CD4-positive, alpha-beta T cell treated with Interleukin-15 for 1 hour (primary cell): ENCODE measurements around the gene RIPOR3.
"Not testable (repeated sequence)": the region's sequence is repeated elsewhere in the genome, so short reads cannot be mapped to it uniquely, and the experiment has no call there.

Experiments used
- DNase-seq: peaks from one replicate; pipeline ENCODE4 v3.0.0-alpha.2; 2020

The RIPOR3 gene

GRCh38 chr20:50679753-50680104 lies 11.6 kb downstream of the RIPOR3 start:
- DNase-seq = no peak

- DNase-seq = no peak
Observed at GRCh38 chr20:50678169-50678898, 13.0 kb downstream of the RIPOR3 start.

GRCh38 chr20:50676858-50677257 lies 14.5 kb downstream of the RIPOR3 start:
- DNase-seq = no peak

- DNase-seq = not testable (repeated sequence)
Observed at GRCh38 chr20:50676377-50676731, 15.0 kb downstream of the RIPOR3 start.

GRCh38 chr20:50675671-50676376 lies 15.5 kb downstream of the RIPOR3 start:
- DNase-seq = no peak

- no peak for DNase-seq
Observed at GRCh38 chr20:50674138-50674825, 17.1 kb downstream of the RIPOR3 start.

GRCh38 chr20:50673466-50674137 lies 17.7 kb downstream of the RIPOR3 start:
- DNase-seq = no peak

- DNase-seq = no peak
Observed at GRCh38 chr20:50673146-50673465, 18.2 kb downstream of the RIPOR3 start.

DNA sequence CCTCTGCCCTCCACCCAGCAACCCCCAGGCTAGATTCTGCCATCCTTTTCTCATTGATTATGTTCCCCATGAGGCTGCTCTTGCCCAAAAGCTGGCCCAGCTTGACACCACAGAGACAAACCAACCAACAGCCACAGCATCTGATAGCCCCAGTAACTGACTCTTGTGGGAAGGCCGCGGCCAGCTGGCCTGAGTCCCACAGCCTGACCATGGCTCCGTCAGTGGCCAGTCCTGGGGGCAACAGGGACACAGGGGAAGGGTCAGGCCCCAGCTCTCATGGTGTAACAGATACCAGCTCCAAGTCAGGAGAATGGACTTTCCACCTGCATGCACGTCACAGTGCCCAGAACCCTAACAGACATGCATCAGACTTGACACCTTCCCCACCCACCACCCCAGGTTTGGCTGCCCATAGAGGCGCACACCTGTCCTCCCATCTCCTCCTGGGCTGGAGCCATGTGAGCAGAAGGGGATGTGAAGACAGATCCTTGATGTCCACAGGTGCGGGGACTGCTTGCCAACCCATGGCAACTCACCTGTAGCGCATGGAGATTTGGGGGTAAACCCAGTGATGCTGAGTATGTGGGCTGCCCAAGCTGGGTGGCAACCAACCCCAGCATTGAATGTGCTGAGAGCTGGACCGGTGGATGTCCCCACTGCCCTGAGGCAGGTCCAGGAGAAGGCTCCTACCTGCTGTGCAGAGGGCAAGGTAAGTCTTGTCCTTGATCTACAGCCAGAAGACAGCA lies 18.8 kb downstream of the RIPOR3 start:
- DNase-seq = no peak

GRCh38 chr20:50671626-50672025 lies 19.7 kb downstream of the RIPOR3 start:
- no peak for DNase-seq

DNA sequence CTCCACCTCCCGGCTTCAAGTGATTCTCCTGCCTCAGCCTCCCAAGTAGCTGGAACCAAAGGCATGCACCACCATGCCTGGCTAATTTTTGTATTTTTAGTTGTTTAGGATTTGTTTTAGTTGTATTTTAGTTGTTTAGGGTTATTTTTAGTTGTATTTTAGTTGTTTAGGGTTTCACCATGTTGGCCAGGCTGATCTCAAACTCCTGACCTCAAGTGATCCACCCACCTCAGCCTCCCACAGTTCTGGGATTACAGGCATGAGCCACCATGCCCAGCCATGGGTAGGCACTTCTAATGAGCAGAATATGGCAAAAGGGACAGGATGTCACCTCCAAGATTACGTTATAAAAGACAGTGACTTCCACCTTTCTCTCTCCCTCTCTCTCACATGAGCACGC lies 20.3 kb downstream of the RIPOR3 start:
- not testable (repeated sequence) for DNase-seq

- DNase-seq = no peak
Observed at GRCh38 chr20:50670126-50670862, 21.0 kb downstream of the RIPOR3 start.

DNA sequence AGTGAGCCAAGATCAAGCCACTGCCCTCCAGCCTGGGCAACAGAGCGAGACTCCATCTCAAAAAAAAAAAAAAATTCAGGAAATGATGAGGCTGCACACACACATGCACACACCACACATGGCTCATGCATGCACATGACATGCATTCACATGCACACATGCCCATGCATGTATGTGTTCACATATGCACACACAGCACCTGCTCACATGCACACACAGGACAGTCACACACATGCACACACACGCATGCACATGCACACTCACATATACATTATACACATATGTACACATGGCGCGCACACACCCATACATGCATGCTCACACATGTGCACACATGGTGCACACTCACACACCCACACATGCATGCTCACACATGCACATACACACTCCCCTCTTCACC lies 22.5 kb downstream of the RIPOR3 start:
- no peak for DNase-seq

DNA sequence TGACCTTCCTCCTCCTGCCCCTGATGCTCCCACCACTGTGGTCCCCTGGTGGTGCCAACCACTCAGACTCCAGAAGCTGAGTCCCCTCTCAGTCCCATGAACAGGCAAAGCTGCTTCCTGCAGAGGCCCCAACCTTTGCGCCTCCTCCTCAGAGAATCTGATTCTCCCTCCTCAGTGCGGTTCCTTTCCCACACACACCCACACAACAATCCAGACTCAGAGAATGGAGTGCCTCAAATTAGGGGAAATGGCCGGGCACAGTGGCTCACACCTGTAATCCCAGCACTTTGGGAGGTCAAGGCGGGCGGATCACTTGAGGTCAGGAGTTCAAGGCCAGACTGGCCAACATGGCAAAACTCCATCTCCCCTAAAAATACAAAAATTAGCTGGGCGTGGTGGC lies 23.0 kb downstream of the RIPOR3 start:
- DNase-seq = no peak

- no peak for DNase-seq
Observed at GRCh38 chr20:50666709-50667298, 24.5 kb downstream of the RIPOR3 start.

GRCh38 chr20:50664254-50664653 lies 27.1 kb downstream of the RIPOR3 start:
- no peak for DNase-seq

- DNase-seq = no peak
Observed at GRCh38 chr20:50663095-50663821, 28.1 kb downstream of the RIPOR3 start.

- DNase-seq = no peak
Observed at GRCh38 chr20:50659975-50660670, 31.2 kb downstream of the RIPOR3 start.

DNA sequence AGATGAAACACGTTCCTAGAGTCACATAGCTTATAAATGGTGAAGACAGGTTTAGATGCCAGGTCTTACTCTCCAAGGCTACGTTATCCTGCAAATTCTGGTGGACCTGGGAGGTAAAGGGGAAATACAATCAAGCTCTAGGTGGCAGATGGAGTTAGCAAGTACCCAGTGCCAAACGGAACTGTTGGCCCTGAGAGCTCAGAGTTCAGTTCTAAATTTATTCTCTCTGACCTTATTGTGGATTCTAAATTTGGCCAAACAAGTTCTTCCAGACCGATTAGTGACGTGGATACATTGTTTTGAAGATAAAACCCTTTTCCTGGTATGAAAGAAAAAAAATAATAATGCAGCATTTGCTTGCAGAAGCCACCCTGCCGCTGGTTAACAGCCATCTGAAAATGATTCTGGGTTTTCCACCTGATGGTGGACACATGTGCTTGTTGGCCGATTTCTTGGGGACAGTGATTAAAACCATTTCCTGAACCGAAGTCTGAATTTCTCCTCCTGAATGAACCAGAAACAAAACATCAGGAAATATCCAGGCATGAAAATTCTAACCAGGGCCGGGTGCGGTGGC lies 32.5 kb downstream of the RIPOR3 start:
- DNase-seq = no peak

DNA sequence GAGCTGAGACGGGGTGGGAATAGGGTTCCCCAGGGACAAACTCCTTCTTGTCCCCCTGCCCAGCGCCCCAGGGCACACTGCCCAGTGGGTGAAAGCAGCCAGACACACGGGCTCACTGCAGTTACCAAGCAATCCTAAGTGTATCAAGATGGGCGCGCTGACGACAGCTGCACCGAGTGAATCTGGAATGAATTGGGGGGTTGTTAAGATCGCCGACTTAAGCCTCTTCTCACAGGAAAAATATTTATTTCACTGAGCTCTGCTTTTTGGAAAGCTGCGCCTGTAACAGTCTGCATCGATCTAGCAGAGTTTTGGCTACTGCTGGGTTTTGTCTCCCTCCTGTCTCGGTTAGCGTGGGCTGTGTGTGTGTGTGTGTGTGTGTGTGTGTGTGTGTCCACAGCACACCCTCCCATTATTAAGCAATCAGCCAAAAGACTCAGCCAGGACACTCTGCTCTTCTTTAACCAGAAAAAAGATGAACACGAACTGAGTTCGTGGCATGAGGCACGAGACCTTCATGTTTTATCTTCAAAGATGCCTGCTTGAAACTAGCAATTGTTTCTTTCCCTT lies 35.9 kb downstream of the RIPOR3 start:
- DNase-seq = no peak
